22Rv1 (cell line): ENCODE data around the gene PROCA1.

Experiments
- H3K27ac ChIP-seq: fragments of 450-650 bp; 2 replicates; pipeline ENCODE4 v1.5.1; 2017
- ZFX ChIP-seq: fragments of 450-650 bp; IDR thresholded peaks from 2 replicates; pipeline ENCODE4 v1.6.1; 2017; ENCODE audit warnings: antibody characterized with exemption, borderline replicate concordance
- TF ChIP-seq, protein P1 (sequence below): fragments of 450-650 bp; IDR thresholded peaks from 2 replicates; pipeline ENCODE4 v1.5.1; 2017; ENCODE audit warnings: mild to moderate bottlenecking

The PROCA1 gene

DNA sequence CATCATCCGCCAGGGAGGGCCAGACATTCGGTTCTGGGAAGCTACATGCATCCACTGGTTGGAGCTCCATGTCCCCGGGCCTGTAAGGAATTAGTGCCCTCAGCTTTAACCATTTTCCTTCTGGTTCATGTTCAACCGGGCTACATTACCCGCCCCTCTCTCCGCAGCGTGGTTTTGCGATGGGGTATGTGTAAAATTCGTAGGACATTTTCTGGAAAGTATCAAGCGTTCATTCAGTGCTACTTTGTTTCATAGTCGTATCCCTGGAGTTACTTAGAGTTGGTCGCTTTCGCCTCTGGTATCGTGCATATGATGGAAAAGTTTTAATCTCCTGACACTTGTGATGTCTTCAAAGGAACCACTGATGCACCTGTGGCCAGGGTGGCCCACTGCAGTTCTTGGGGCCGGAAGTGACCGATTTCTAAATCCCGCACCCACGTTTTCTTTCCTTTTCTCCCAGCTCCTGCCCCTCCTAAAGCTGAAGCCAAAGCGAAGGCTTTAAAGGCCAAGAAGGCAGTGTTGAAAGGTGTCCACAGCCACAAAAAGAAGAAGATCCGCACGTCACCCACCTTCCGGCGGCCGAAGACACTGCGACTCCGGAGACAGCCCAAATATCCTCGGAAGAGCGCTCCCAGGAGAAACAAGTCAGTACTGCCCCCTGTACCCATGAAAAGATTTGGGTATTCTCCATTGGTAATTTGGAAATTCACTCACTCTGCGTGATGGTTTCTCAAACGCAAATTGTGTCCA, 8.7 kb upstream of the PROCA1 start:
- no peak for TF ChIP-seq ZFX
- TF ChIP-seq, protein P1, sequence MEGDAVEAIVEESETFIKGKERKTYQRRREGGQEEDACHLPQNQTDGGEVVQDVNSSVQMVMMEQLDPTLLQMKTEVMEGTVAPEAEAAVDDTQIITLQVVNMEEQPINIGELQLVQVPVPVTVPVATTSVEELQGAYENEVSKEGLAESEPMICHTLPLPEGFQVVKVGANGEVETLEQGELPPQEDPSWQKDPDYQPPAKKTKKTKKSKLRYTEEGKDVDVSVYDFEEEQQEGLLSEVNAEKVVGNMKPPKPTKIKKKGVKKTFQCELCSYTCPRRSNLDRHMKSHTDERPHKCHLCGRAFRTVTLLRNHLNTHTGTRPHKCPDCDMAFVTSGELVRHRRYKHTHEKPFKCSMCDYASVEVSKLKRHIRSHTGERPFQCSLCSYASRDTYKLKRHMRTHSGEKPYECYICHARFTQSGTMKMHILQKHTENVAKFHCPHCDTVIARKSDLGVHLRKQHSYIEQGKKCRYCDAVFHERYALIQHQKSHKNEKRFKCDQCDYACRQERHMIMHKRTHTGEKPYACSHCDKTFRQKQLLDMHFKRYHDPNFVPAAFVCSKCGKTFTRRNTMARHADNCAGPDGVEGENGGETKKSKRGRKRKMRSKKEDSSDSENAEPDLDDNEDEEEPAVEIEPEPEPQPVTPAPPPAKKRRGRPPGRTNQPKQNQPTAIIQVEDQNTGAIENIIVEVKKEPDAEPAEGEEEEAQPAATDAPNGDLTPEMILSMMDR, result peak; percentile 42
- peak overlapping the region; percentile 99 for H3K27ac ChIP-seq

DNA sequence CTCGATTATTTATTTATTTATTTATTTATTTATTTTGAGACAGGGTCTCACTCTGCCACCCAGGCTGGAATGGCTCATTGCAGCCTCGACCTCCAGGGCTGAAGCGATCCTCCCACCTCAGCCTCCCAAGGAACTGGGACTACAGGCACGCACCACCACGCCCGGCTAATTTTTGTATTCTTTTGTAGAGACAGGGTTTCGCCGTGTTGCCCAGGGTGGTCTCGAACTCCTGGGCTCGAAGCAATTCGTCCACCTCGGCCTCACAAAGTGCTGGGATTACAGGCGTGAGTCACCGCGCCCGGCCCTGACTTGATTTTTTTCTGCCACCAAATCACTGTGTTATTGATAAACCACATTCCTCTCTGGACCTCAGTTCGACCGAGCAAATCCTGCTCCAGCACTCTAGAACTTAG, 7.3 kb upstream of the PROCA1 start:
- TF ChIP-seq, protein P1, result no peak
- no peak for TF ChIP-seq ZFX
- H3K27ac ChIP-seq, result peak overlapping the region; percentile 99

DNA sequence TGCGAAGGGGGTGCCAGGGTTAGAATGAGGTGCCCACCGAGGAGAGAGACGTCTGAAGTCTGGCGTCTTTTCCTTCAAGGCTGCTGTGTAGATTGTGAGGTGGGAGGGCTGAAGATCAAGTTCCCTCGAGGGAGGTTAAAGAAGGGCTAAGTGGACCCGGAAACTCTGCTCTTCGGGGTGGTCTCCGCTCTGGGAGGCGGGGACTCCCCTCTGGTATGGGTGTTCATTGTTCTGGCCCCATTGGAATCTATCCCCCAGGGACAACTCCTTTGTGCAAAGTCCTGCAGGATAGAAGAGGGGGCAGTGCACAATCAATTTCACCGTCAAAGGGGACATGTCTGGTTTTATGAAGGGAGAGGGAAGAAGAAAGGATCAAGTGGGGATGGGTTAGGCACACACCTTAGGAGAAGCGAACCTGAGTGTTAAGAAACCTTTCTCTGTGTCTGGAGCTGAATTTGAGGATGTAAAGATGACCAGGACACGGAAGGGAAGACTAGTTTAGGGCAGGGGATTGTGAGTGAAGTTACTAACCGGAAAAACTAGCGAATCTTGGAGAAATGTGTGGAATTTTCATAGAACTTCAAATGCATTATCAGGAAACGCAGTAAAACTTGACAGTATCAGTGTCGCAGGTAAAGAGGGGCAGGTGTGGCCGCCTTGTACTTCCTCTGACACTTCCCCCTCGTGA, 6.8 kb upstream of the PROCA1 start:
- no peak for TF ChIP-seq ZFX
- TF ChIP-seq, protein P1, result no peak
- H3K27ac ChIP-seq, result peak overlapping the region; percentile 99

DNA sequence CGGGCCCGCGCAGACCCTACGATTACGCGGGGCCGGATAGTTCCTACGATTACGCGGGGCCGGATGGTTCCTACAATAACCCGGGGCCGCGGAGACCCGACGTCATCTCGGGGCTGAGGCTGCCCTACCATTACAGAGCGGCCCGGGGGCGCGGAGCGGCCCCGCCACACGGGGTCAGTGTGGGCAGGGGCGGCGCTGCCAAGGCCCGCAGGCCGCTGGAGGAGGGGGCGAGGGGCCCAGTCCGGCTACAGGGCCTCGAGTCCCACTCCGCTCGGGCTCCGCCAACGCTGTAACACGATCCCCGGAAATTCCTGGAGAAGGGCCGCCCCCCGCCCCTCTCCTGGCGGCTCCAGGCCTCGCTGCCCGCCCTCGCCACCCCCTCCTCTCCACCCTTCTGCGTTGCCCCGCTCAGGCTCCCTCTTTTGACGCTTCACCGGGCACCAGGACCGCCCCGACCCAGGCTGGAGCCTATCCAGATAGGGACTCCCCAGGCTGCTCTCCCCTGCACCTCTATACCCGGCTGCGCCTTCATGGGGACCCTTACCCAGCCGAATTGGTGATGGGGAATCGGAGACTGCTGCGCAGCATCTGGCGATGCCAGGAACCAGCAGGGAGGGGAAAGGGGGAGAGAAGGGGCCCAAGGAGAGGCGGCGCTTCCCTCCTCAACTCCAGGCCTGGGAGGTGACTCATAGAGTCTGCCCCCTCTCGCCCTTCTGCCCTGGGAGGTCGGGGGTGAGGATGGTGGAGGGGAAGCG, 6.1 kb upstream of the PROCA1 start, which contains the start of gene RAB34:
Gene RAB34 (minus strand): TSS at position 291 of the 755 bp plus-strand sequence. CDS start 602 bp downstream, outside the sequence.
- TF ChIP-seq, protein P1, result peak; percentile 2; the same call in 1 of the 2 replicates
- TF ChIP-seq ZFX, result no peak
- peak within 1 kb of the TSS; percentile 99 for H3K27ac ChIP-seq

DNA sequence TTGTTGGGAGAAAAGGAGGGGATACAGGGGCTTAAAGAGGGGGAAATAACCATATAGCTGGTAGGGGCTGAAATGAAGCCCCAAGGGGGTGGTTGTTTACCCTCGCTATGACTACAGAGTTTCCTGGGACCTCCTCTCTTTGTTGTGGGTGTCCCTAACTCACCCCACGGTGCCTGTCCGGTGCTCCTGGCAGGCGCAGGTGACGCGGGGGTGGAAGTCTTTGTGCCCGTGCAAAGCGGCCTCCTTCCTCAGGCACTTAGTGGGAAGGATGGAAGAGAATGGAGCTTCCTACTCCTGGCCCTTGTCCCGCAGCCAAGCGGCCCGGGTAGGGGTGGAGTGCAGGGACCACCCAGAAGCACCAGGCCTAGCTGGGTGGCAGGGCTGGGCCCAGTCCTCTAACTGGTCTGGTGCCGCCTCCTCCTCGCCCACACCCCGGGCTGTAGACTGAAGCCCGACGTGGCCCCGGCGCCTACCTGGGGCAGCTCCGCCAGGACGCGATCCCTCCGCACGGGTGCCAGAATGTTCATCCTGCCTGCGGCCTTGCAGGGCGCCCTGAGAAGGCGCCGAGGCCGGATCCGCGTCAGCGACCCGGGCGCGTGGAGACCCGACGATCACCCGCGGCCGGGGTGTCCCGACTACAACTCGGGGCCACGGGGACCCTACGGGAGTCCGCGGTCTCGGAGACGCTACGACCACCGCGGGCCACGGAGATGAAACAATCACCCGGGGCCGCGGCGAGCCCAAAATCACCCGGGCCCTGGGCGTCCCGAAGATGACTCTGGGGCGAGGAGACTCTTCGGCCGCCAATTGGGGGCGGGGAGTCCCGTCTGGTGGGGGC, 5.3 kb upstream of the PROCA1 start:
- H3K27ac ChIP-seq, result no peak overlapping the region
- TF ChIP-seq, protein P1, result no peak
- TF ChIP-seq ZFX, result no peak

DNA sequence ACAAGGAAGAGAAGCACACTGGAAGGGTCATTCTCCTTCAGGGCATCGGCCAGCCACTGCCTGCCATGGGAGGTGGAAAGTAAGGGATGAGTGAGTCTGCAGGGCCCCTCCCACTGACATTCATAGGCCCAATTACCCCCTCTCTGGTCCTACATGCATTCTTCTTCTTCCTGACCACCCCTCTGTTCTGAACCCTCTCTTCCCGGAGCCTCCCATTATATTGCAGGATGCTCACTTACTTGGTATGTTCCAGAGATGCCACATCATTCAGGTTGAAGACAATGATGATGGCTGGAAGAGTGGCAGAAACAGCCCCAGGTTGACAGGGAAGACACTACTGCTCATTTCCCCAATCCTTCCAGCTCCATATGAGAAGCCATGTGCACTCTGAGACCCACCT, 3.5 kb upstream of the PROCA1 start:
- no peak overlapping the region for H3K27ac ChIP-seq
- TF ChIP-seq, protein P1, result no peak
- TF ChIP-seq ZFX, result no peak
